DMS153 treated with DMSO at 0.1 percent for 48 hours (cell line): Measurements from ENCODE around the gene SLCO2A1.
A peak's percentile ranks its signal among the peaks of the same experiment; 100 is the strongest.

Source experiments
- DNase-seq: peaks from one replicate; lab custom pipeline; 2025; ENCODE audit not compliant: unreplicated experiment; lab: John Stamatoyannopoulos, UW

The SLCO2A1 gene

DNA sequence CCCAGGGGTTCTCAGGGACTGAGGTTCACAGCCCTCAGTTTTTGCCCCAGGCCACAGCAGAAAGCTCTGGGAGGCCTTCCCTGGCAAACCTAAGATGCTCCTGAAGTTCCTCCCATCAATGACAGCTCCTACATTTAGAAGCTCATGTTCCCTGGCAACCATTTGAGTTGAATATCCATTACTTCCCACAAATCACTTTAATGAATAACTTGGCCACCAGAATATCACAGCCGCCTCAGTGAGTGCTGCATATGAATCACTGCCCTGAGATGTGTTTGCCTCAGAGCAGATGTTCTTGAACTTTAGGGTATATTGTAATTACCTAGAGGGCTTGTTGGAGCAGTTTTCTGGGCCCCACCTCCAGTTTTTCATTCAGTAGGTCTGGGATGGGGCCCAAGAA is 27.4 kb downstream of the SLCO2A1 start:
- no peak for DNase-seq

DNA sequence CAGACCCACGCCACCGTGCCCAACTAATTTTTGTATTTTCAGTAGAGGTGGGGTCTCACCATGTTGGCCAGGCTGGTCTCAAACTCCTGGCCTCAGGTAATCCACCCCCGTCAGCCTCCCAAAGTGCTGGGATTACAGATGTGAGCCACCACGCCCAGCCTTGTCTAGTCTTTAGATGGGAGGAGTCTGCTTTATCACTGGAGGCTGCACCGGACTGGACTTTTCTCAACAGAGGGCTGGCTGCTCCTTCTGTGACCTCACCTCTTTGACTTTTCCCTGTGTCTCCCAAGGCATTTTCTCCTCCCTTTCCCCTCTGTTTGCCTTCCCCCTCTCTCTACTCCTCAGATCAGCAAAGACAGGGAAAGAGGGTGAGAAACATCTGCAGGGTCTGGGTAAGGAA is 28.5 kb downstream of the SLCO2A1 start:
- no peak for DNase-seq

DNA sequence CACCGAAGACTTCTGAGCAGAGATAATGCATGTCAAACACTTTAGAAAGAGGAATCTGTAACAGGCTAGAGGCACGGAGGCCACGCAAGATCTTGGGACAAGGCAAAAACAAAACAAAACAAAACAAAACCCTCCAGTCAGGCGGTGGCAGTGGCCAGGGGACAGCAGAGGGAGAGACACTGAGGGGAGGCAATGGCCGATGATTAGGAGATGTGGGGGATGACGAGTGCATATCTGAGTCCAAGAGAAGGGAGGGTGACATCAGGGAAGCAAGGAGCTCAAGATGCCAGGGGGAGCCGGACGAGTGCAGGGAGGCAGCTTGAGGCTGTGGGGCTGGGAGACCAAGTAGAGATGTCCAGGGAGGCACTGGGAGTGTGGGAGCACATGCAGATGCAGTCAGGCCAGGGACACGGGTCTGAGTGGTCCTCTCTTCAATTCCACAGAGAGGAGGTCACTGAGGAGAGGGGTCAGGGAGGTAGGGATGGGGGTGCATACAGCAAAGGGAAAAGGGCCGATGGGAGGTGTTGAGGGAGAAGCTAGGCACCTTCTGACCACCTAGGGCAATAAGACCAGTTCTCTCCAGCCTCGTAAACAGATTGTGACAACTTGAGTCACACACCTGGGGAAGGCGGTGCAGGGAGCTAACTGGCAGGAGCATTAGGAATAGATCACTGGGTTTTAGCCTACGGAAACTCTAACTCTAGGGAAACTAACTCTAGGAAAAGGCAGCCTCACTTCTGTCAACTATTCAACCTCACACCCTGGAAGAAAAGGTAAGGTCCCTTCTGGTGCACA is 29.6 kb downstream of the SLCO2A1 start:
- DNase-seq: no peak

DNA sequence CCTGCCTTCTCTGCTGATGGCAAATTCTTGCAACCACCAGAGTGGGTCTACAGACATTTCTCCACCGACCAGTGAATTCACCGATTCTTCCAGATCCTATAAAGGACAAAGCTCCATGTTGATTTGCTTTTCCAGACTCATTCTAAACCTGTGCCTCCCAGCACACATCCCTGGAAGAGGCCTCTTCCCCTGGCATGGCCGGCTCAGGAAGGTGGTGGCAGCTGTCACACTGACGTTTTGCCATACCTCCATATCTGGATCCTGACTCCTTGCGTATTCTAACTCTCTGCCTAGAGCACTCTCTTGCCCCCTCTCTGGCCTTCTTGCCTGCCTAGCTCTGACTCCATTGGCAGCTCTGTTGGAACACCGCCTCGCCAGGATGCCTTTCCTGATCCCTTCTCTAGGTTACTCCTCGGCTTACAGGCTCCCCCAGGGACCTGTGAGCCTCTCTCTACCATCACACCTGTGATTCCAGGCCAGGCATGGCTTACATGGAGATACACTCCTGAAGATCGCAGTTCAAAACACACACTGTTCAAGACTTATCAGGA is 31.0 kb downstream of the SLCO2A1 start:
- DNase-seq: no peak

DNA sequence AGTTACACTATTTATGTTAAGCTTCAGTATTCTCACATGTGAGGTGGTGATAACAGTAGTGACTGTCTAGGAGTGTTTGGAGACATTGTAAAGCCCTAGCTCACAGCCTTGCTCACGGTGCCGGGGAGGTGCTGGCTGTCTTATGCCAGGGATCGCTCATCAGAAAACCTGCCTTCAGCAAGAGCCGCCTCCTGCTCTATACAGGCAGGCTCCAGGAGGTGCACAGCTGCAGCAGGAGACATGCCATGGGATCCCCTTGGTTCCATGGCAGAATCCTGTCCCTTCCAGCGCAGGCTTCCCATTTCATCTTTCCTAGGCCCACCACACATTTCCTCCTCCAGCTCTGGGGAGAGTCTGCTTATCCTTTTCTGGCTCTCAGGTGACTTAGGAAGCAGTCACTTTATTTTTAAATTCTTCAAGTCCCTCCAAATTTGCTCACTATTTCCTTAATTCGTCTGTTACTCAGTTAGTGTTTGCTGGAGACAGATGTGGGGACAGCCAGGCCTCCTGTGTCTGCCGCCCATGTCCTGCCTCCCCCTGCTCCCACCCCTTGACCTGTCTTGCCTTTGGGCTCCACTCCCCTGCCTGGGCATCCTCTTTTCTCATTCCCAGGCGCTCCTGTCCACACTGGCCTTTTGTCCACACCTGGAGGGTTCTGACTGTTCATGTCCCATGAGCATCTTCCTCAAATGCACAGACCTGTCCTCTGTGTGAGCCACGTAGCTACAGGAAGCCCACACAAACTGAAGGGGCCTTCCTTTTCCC is 31.7 kb downstream of the SLCO2A1 start:
- no peak for DNase-seq

DNA sequence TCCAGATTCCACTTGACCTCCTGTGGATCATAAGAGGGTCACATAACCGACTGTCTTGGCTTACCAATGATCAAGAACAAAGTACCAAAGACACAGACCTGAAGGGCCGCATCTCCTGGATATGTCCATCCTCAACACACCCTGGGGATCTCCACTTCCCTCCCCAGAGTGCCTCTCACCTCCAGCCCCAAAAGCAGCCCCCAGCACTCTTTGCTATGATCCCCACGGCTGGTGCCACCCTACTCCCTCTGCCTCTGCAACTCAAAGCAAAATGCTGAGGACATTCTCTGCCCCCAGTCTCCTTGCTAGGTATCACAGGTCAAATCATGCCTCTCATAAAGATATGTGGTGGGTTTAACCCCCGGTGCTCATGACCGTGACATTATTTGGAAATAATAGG is 32.7 kb downstream of the SLCO2A1 start:
- no peak for DNase-seq

DNA sequence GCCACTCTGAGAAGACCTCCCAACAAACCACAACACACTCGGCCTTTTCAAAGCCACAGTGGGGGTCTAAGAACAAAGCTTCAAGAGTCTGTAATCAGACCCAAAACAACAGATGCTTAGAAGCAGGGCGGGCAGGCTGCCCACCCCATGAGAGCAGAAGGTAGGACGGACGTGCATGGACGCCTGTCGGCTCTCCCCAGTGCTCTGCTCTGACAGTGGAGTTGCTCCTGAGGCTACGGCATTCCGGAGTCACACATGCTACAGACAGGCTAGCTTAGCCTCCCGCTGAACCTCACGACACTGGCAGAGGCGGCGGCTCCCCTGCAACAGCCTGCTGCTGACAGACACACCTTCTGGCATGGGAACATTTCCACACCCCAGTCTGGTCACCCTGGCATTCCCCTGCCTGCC is 33.5 kb downstream of the SLCO2A1 start:
- no peak for DNase-seq

DNA sequence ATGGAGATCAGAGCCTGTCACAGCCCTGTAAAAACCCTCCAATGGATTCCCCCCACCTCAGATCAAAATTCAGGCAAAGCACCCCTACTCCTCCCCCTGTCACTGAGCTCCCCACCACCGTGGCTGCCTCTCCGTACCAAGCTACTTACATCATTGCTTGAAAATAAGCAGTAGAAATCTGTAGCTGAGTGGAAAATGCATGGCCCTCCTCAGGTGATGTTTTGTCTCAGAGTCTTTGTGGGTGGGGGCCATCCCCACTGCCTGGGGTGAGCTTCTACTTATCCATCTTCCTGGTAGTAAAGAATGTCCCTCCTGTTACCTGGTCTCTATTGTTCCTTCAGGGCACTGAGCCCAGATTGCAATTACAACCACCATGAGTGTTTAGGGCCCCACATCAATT is 34.5 kb downstream of the SLCO2A1 start:
- DNase-seq: no peak

DNA sequence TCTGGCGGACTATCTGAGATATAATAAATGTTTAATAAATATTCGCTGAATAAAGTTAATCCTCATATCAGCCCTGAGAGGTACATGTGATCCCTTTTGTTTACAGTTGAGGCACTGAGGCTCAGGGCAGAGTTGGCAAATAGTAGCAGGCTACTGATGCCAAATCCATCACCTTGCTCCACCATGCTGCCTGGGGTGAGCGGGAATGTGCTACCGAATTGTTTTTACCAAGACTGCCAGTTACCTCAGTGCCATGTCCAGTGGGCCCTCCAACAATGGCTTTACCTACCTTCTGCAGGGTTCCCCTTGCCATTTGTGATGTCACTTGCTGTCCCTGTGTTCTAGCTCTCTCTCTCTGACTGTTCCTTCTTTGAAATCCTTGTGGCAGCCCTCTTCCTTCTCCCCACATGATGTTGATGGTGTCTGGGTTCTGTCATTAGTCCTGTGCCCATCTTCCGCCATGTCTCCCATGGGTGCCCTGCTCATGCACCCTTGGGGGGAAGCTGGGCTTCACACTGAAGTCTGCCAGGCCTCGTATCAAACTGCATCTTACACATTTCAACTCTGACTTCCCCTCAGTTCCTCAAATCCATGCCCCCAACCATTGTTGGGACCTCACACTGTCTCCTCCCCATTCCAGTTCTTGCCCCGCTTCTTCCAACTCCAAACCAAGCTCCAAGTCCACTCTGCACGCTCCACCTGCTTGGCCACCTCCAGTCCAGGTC is 35.4 kb downstream of the SLCO2A1 start:
- no peak for DNase-seq

DNA sequence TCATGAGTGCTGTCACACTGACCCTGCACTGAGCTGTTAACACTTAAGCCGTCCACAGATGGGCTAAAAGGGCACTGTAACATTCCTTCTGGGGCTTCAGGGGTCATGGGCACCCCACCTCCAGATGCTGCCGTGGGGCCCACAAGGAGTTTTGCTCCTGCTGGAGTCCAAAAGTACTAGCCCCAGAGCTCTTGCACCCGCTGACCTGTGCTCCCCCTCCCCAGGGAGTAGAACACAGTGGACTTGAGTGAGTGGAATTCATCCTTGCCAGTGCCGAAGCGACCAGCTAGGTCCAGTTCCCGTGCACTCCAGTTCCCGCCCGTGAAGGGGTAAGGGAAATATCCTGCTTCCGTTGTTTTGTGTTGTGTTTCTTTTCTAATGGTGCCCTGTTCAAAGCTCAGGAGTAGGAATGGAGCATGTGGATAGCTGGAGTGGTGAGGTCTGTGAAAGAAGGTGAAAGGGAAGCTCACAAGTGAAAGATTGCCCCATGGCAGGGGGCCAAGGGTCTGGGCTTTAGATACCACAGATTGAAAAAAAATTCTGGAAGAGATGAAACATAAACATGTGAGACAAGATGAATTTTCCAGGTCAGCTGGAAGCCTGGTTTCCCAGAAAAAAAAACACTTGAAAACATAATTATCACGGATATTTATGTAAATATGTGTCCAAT is 36.6 kb downstream of the SLCO2A1 start:
- no peak for DNase-seq

DNA sequence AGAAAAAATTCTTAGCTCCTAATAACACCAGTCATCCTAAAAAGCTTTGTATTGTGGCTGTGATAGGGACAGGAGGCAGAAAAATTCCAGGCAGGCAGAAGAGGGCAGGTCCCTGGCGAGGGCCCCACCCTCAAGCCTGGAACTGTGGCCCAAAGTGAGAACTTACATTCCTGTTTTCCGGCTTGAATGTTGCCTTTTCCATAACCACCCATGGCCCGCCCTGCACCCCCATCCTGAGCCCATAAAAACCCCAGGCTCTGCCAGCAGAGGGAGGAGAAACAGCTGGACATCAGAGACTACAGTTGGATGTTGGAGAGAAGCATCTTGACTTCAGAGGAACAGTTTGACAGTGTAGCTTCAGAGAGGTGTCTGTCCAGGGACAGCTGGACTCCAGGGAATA is 37.3 kb downstream of the SLCO2A1 start:
- no peak for DNase-seq

DNA sequence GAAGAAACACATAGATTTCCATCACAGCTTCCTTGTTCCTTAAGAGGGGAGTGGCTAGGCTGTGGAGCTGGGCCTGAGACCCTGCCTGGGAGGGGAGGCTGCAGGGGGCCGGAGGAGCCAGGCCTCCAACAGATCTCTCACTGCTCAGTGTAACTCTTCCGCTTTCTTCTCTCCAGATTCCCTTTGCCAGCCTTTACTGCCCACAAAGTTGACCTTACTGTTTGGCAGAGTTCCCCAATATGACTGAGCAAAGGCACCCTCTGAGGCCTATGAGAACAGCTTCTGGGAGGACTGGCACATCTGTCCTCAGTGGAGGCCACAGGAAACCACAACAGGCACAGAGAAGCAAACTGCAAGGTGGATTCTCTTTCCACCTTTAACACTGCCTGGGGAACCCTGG is 38.1 kb downstream of the SLCO2A1 start:
- DNase-seq: no peak

DNA sequence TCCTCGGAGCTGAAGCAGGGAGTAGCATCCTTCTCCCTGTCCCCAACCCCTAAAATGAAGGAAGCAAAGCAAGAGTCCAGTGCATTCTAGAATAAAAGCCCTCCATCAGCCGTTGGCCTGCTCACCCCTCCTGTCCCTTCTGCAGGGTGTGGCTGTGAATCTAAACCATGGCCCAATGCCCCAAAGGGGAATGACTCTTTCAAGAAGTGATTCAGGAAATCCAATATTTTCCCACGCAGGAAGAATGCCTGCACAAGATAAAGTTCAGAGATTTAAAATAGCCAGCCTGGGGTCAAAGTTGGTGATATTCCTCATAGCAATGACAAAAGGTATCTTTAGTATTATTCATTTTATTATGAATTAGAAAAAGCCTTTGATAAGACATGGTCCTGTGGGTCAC is 38.5 kb downstream of the SLCO2A1 start:
- DNase-seq: no peak

DNA sequence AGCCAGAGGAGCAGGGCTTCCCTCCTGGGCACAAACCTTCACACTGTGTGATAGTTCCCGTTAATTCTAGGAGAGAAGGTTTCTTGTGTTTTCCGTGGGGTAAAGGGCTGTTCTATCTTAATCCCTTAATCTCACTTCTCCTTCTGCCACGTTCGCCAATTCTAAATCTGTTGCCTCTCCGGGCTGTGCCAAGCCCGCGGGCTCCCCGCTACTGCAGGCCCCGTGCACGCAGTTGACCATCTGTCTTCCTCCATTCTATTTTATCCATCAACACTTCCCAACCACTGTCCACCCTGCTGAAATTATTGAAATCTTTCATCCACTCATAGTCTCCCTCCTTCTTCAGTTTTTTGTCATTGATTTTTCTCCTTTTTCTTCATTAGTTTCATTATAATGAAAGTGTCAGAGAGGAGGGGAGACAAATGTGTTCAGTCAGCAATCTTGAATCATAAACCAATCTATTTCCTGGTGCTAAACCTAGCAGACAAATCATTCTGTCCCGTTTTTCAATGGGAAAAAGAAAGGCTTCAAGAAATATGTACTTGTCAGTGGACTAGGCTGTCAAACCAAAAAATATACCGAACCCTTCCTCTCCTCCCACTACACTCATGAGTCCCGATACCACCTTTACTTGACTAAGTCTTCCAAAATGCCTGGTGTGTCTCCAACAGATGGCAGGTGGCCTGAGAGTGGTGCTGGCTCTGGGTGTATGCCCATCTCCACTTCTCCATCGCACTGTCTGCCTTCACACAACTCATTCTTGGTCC is 39.6 kb downstream of the SLCO2A1 start:
- DNase-seq: no peak

DNA sequence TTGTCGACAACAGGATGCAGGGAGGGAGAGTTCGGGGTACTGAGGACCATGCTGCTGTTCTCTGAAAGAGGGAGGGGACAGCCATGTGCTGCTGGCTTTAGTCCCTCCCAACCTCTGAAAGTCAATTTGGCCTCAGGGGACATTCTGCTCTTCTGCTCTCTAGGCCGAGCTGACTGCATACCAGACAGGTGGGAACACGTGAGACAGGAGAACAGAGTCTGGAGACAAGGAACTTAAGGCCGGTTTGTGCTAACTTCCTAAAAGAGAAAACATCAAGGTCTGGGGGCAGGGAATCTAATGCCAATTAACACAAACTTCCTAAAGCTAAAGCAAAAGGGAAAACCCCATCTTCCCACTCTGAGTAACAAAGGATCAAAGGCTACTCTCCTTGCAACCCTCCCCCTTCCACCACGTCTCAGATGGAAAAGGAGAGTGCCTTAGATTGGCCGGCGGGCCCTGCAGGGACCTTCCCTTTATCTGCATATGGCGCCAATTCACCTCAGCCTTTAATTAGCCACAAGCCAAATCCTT is 41.0 kb downstream of the SLCO2A1 start:
- DNase-seq: no peak

DNA sequence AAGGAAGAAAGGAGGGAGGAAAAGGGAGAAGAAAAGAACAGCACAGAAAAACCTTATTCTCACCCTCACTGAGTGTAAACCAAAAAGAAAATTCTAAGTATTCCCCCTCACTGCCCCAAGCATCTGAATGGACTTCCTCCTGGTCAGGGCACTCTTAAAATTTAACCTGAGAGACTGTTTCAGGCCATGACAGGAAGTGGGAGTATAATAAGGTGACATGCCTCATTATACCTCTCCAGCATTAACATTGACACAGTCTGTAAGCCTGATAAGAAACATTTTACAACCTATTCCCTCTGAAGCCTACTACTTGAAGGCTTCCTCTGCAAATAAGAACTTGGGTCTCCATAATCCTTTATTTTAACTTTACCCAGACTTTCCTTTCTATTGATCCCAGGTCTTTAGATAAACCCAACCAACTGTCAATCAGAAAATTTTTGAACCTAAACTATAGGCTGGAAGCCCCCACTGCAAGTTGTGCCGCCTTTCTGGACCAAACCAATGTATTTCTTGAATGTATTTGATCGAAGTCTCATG is 41.7 kb downstream of the SLCO2A1 start:
- DNase-seq: peak; percentile 9

DNA sequence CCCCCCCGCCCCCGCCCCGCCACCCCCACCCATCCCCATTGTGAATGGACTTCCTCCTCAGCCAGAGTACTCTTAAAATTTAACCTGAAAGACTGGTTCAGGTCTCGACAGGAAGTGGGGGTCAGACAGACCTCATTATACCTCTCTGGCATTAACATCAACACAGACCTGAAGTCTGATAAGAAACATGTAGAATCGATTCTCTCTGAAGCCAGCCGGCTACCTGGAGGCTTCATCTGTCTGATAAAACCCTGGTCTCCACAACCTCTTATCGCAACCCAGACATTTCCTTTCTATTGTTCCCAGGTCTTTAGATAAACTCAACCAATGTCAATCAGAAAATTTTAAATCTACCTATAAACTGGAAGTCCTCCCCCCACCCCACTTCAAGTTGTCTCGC is 42.6 kb downstream of the SLCO2A1 start:
- peak; percentile 64 for DNase-seq

DNA sequence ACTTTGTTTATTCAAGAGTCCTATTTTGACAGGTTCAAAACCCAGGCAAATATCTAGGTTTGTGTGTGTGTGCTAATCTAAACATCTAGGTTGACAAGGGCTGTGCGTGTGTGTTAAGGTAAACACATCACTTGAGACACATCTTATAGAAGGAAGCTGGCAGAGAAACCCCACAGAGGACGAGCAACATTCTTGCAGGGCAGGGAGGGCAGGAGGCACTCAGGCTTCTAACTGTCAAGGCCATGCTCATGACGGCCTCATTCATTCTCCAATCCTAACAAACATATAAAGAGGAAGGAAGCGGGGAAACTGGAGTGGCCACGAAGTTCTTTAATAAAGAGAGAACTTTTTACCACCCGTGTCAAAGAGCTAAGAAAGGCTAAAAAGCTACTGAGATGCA is 43.4 kb downstream of the SLCO2A1 start:
- no peak for DNase-seq

DNA sequence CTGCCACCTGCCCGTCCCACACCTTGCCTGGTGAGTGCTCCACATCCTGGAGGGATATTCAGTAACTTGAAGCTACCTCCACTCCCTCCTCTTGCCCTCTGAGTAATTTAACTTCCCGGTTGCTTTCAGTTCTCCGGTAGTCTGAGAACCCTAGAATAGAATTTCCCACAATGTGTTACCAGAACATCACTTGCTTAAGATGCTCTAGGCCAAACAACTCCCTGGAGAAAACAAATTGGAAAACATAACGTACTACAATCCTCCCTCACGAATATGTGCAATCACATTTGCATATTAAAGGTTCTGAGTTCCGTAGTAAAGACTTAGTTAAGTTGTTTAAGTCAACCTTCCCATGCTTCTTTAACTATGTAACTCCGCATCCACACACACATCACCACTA is 44.8 kb downstream of the SLCO2A1 start:
- DNase-seq: no peak
